GM12878 (cell line): ENCODE measurements around the gene EIF2B5. TPM values are rescaled to one million over a fixed set of nuclear protein-coding genes. Genes with fewer than 3 reads are reported as not detected.

Experiments used
- ATAC-seq: fragments of 200-7000 bp; cut with Tn5 transposase; 3 replicates; pipeline ENCODE4 v1.9.1; 2020; ENCODE audit warnings: mild to moderate bottlenecking, moderate library complexity
- BruUV-seq: library from RNA; stranded (reverse); fragments of 400-500 nt; replicated peaks from 2 replicates; lab custom pipeline; 2021; lab: Mats Ljungman, UMichigan
- CTCF ChIA-PET: fragments of 300-600 bp; sonication (Branson Sonifier 250); formaldehyde crosslinking; extraction: SDS; loops from one replicate; lab custom pipeline; 2021; ENCODE audit warnings: inconsistent platforms; lab: Yijun Ruan, JAX
- POLR2A ChIA-PET: fragments of 350-600 bp; formaldehyde crosslinking; extraction: SDS; loops from one replicate; lab custom pipeline; 2021; ENCODE audit warnings: inconsistent platforms; lab: Charles Lee
- RAD21 ChIA-PET: fragments of 300-600 bp; sonication (Branson Sonifier 250); formaldehyde crosslinking; loops from one replicate; lab custom pipeline; 2023; ENCODE audit warnings: antibody characterized with exemption; ENCODE audit not compliant: unreplicated experiment; lab: Charles Lee
- SMC1A ChIA-PET: fragments of 300-600 bp; sonication (Branson Sonifier 250); formaldehyde crosslinking; loops from one replicate; lab custom pipeline; 2023; ENCODE audit not compliant: unreplicated experiment, uncharacterized antibody; lab: Charles Lee
- DNase-seq: peaks from one replicate; pipeline ENCODE4 v3.0.0-alpha.2; 2011; ENCODE audit warnings: low read depth, low spot score
- FAIRE-seq: peaks from 3 replicates; lab custom pipeline; 2011; peaks lifted over from hg19 to GRCh38; lab: Jason Lieb, UNC
- H2AFZ ChIP-seq: 2 replicates; pipeline ENCODE4 v1.6.0; 2011; ENCODE audit warnings: low read depth, low read length, control low read depth; ENCODE audit not compliant: control insufficient read depth
- H3K27ac ChIP-seq: 2 replicates; pipeline ENCODE4 v1.5.1; 2011; ENCODE audit warnings: control low read depth; ENCODE audit not compliant: control insufficient read depth, insufficient read depth
- H3K27me3 ChIP-seq, 2 experiments: replicated peaks in 1 of 2; 2 replicates each; pipeline versions ENCODE4 v1.6.0 to v1.6.1; 2011; ENCODE audit warnings: low read length in 1 of 2; ENCODE audit not compliant: control insufficient read depth in 2 of 2, insufficient read depth in 2 of 2
- H3K36me3 ChIP-seq, 2 experiments: 2 replicates each; pipeline ENCODE4 v1.5.1; 2011; ENCODE audit warnings: low read length in 1 of 2; ENCODE audit not compliant: control insufficient read depth in 2 of 2, insufficient read depth in 2 of 2
- H3K4me1 ChIP-seq: 2 replicates; pipeline ENCODE4 v1.6.1; 2011; ENCODE audit warnings: mild to moderate bottlenecking, low read length, moderate library complexity, mixed read lengths; ENCODE audit not compliant: control insufficient read depth, insufficient read depth
- H3K4me2 ChIP-seq: 2 replicates; pipeline ENCODE4 v1.6.0; 2011; ENCODE audit warnings: control low read depth; ENCODE audit not compliant: control insufficient read depth, insufficient read depth
- H3K4me3 ChIP-seq: fragments of 200-600 bp; sonication (generic); 2 replicates; pipeline ENCODE4 v1.5.1; 2016
- H3K79me2 ChIP-seq: 2 replicates; pipeline ENCODE4 v1.6.0; 2011; ENCODE audit warnings: low read length; ENCODE audit not compliant: control insufficient read depth, insufficient read depth
- H3K9ac ChIP-seq: 2 replicates; pipeline ENCODE4 v1.8.0; 2011; ENCODE audit warnings: low read length, control low read depth, mixed read lengths; ENCODE audit not compliant: control insufficient read depth, insufficient read depth
- H3K9me3 ChIP-seq: replicated peaks from 3 replicates; pipeline ENCODE4 v1.5.1; 2011; ENCODE audit warnings: mild to moderate bottlenecking, low read length; ENCODE audit not compliant: control insufficient read depth, insufficient read depth
- H4K20me1 ChIP-seq: 2 replicates; pipeline ENCODE4 v1.6.0; 2011; ENCODE audit not compliant: control insufficient read depth, insufficient read depth
- CBFB ChIP-seq: IDR thresholded peaks from 2 replicates; pipeline ENCODE4 v1.6.1; 2016; ENCODE audit warnings: antibody characterized with exemption, low read depth
- DPF2 ChIP-seq: fragments of 450-650 bp; IDR thresholded peaks from 2 replicates; pipeline ENCODE4 v1.6.1; 2017; ENCODE audit warnings: mild to moderate bottlenecking
- FOXM1 ChIP-seq: IDR thresholded peaks from 2 replicates; pipeline ENCODE4 v1.6.1; 2012; ENCODE audit warnings: low read depth, mild to moderate bottlenecking, inconsistent platforms, low read length, moderate library complexity
- GATAD2B ChIP-seq: fragments of 450-650 bp; conservative IDR thresholded peaks from 2 replicates; pipeline ENCODE4 v1.6.1; 2017; ENCODE audit warnings: low read depth, mild to moderate bottlenecking, moderate library complexity
- IRF3 ChIP-seq: fragments of 450-650 bp; IDR thresholded peaks from 2 replicates; pipeline ENCODE4 v1.6.1; 2014; ENCODE audit warnings: mild to moderate bottlenecking
- NR2C2 ChIP-seq: IDR thresholded peaks from 2 replicates; pipeline ENCODE4 v1.6.1; 2011; ENCODE audit warnings: borderline replicate concordance, low read depth; ENCODE audit not compliant: control insufficient read depth, insufficient read length
- RELA ChIP-seq: fragments of 450-650 bp; IDR thresholded peaks from 2 replicates; pipeline ENCODE4 v1.8.0; 2014; ENCODE audit warnings: borderline replicate concordance; ENCODE audit not compliant: partially characterized antibody
- SIN3A ChIP-seq: IDR thresholded peaks from 2 replicates; pipeline ENCODE4 v1.6.1; 2012; ENCODE audit warnings: low read depth, low read length, improper control_type of control experiment
- SIX5 ChIP-seq: IDR thresholded peaks from 2 replicates; pipeline ENCODE4 v1.6.1; 2011; ENCODE audit warnings: mild to moderate bottlenecking, low read depth, low read length, moderate library complexity; ENCODE audit not compliant: severe bottlenecking
- SKIL ChIP-seq: fragments of 450-650 bp; IDR thresholded peaks from 2 replicates; pipeline ENCODE4 v1.6.1; 2017; ENCODE audit warnings: mild to moderate bottlenecking, low read depth, inconsistent platforms; ENCODE audit not compliant: poor library complexity, severe bottlenecking
- SREBF1 ChIP-seq: IDR thresholded peaks from 2 replicates; pipeline ENCODE4 v1.6.1; 2012; ENCODE audit warnings: mild to moderate bottlenecking, low read length
- WRNIP1 ChIP-seq: IDR thresholded peaks from 2 replicates; pipeline ENCODE4 v1.6.1; 2011; ENCODE audit warnings: low read depth, low read length, improper control_type of control experiment, borderline replicate concordance
- ZNF207 ChIP-seq: fragments of 450-650 bp; IDR thresholded peaks from 2 replicates; pipeline ENCODE4 v1.6.1; 2014; ENCODE audit warnings: antibody characterized with exemption, mild to moderate bottlenecking, borderline replicate concordance
- ZSCAN29 ChIP-seq: fragments of 450-650 bp; IDR thresholded peaks from 2 replicates; pipeline ENCODE4 v1.6.1; 2017; ENCODE audit warnings: mild to moderate bottlenecking, moderate library complexity
- WGBS: methylation state at CpG from one replicate; pipeline ENCODE4 v1.1.6; 2016; ENCODE audit warnings: low lambda C conversion rate; ENCODE audit not compliant: insufficient replicate concordance, insufficient coverage; ENCODE audit errors: missing lambda C conversion rate; 5-methylcytosine and 5-hydroxymethylcytosine counted together
- in situ Hi-C: fragments of 300-500 bp; cut with MboI; formaldehyde crosslinking; loops from 9 replicates; pipeline ENCODE4 v1.14.3; 2018; ENCODE audit warnings: mixed read lengths
- intact Hi-C: fragments of 100-400 bp; cut with micrococcal nuclease; formaldehyde crosslinking; loops from one replicate; pipeline ENCODE4 v1.14.2; 2022; ENCODE audit not compliant: unreplicated experiment
- polyA plus RNA-seq, 11 experiments: library from polyadenylated mRNA; depleted of rRNA in 4 of 11; unstranded in 6 of 11; stranded (reverse) in 5 of 11; fragments of >200 nt; fragmentation: Nextera tagmentation in 4 of 11; fragmentation: Illumina TruSeq in 1 of 11; extraction: Ambion mirVana in 4 of 11; extraction: Trizol in 1 of 11; gene quantifications; 1 replicate in 1 of 11; 2 replicates in 10 of 11; pipeline versions ENCODE4 v1.2.1 to v1.2.3, GENCODE V29; 2011 to 2016; ENCODE audit warnings: inconsistent platforms in 2 of 11, missing spikeins in 2 of 11, low read depth in 1 of 11
- total RNA-seq, 4 experiments: library from RNA; depleted of rRNA in 3 of 4; stranded (reverse); fragments of >200 nt in 3 of 4; fragmentation: Illumina TruSeq in 1 of 4; extraction: Trizol in 1 of 4; gene quantifications; 2 replicates each; pipeline versions ENCODE4 v1.2.1 to v1.2.3, GENCODE V29; 2013 to 2021
- TF ChIP-seq, protein P1 (sequence below): IDR thresholded peaks from 2 replicates; pipeline ENCODE4 v1.6.1; 2011; ENCODE audit warnings: low read depth, mild to moderate bottlenecking, low read length, moderate library complexity, borderline replicate concordance; ENCODE audit errors: extremely low read depth
- TF ChIP-seq, protein P2 (sequence below): fragments of 450-650 bp; IDR thresholded peaks from 2 replicates; pipeline ENCODE4 v1.6.1; 2016; ENCODE audit warnings: mild to moderate bottlenecking
- TF ChIP-seq, protein P3 (sequence below): fragments of 450-650 bp; IDR thresholded peaks from 2 replicates; pipeline ENCODE4 v1.6.1; 2016; ENCODE audit warnings: mild to moderate bottlenecking

EIF2B5 gene
- total and polyA plus RNA-seq, 10 of the 15 experiments (the other 5 are each of a cell fraction or from before 2014, with no cell fraction given) = 13.7 to 82.7 (median 52.2) TPM

DNA sequence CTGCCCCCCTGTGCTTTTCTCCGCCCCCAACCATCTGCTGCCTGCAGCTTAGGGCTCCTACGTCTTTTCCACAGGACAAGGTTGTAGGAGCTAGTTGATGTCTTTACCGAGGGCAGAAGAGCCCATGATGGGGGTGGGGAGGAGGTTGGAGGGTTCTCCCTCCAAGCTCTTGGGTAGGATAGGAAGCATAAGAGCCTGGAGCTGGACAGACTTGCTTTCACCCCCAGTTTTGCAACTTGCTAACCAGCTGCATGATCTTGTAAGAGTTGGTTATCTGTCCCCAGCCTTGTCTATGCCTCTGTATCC, 51.7 kb downstream of the EIF2B5 start:
- Histone ChIP-seq H2AFZ (no peak overlapping the region), H3K27ac (peak overlapping the region; percentile 73), H3K36me3 (peaks cover 10 to 16% of the 10 kb centered on the region in 2 experiments), H3K4me2 (peak overlapping the region; percentile 95), H3K4me3 (peak overlapping the region; percentile 93), H3K27me3 (no peaks in the 10 kb centered on the region), H3K4me1 (0 out of 2 replicates have a peak, but pooled peaks cover 4% of the 10 kb centered on the region), H3K9me3 (no peaks in the 10 kb centered on the region), H3K9ac (peak overlapping the region; percentile 83), H3K79me2 (peaks cover 27% of the 10 kb centered on the region), H4K20me1 (peaks cover 3% of the 10 kb centered on the region; the same call in 1 of the 2 replicates)
- CTCF ChIA-PET = interaction anchor here (0.8 to 1.4 kb wide), 2 partner anchors 31 to 42 kb away, joined by 3 to 5 read pairs; no protein-coding TSS in a partner anchor
- TF ChIP-seq WRNIP1 = no peak
- no peak for TF ChIP-seq ZNF207
- no peak for TF ChIP-seq NR2C2
- no peak for TF ChIP-seq RELA
- no peak for TF ChIP-seq SREBF1
- no peak for TF ChIP-seq GATAD2B
- TF ChIP-seq IRF3 = no peak
- TF ChIP-seq, protein P1, sequence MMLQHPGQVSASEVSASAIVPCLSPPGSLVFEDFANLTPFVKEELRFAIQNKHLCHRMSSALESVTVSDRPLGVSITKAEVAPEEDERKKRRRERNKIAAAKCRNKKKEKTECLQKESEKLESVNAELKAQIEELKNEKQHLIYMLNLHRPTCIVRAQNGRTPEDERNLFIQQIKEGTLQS = no peak
- no peak for TF ChIP-seq FOXM1
- no peak for TF ChIP-seq CBFB
- no peak for TF ChIP-seq DPF2
- no peak for TF ChIP-seq SKIL
- TF ChIP-seq, protein P2, sequence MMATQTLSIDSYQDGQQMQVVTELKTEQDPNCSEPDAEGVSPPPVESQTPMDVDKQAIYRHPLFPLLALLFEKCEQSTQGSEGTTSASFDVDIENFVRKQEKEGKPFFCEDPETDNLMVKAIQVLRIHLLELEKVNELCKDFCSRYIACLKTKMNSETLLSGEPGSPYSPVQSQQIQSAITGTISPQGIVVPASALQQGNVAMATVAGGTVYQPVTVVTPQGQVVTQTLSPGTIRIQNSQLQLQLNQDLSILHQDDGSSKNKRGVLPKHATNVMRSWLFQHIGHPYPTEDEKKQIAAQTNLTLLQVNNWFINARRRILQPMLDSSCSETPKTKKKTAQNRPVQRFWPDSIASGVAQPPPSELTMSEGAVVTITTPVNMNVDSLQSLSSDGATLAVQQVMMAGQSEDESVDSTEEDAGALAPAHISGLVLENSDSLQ = no peak
- TF ChIP-seq SIN3A = no peak
- TF ChIP-seq SIX5 = no peak
- TF ChIP-seq ZSCAN29 = no peak
- TF ChIP-seq, protein P3, sequence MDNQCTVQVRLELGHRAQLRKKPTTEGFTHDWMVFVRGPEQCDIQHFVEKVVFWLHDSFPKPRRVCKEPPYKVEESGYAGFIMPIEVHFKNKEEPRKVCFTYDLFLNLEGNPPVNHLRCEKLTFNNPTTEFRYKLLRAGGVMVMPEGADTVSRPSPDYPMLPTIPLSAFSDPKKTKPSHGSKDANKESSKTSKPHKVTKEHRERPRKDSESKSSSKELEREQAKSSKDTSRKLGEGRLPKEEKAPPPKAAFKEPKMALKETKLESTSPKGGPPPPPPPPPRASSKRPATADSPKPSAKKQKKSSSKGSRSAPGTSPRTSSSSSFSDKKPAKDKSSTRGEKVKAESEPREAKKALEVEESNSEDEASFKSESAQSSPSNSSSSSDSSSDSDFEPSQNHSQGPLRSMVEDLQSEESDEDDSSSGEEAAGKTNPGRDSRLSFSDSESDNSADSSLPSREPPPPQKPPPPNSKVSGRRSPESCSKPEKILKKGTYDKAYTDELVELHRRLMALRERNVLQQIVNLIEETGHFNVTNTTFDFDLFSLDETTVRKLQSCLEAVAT = no peak
- TSS peak; percentile 69 for BruUV-seq
- ATAC-seq = no peak
- intact Hi-C loops (loop anchor here (2.0 kb wide), 2 partner anchors 52 to 64 kb away; partner anchors contain the start of gene EIF2B5), in situ Hi-C loops (no loop called here)
- SMC1A ChIA-PET = interaction anchor here (0.7 to 0.8 kb wide), 2 partner anchors 102 to 291 kb away, joined by 3 read pairs; no protein-coding TSS in a partner anchor
- no peak for DNase-seq
- POLR2A ChIA-PET = interaction anchor here (0.5 to 2.0 kb wide), 9 partner anchors 13 to 278 kb away, joined by 3 to 7 read pairs (median 4); partner anchors contain the start of genes AP2M1, CLCN2, DVL3 and POLR2H
- no peak for FAIRE-seq
- WGBS = 25% methylated on average over 3 of the region's 3 CpGs
- RAD21 ChIA-PET = interaction anchor here (1.3 to 1.5 kb wide), 2 partner anchors 9 to 31 kb away, joined by 3 to 7 read pairs; no protein-coding TSS in a partner anchor
